HG03108 (cell line): ENCODE results near the gene RNFT2.

Experiments used
- ATAC-seq: cut with Tn5 transposase; IDR thresholded peaks from one replicate; pipeline ENCODE4 v1.9.1; 2021; ENCODE audit warnings: moderate library complexity; ENCODE audit not compliant: unreplicated experiment

The RNFT2 gene

DNA sequence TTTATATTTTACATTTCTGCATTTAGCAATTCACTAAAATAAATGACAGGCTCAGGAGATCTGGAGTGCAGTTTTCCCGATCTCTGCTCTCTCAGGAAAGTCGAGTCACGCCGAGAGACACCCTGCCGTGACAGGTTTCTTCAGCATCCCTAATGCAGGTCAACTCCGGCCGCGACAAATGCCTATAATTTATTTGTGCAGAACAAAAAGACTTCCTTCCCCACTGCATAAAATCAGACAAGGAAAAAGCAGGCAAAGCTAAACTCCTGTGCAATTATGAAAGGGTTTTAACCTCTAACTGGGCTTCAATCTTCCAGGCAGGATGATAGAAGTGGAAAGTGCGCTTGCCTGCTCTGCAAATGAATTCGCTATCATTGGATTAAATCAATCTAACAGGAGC, 28.3 kb upstream of the RNFT2 start:
- ATAC-seq, result no peak

DNA sequence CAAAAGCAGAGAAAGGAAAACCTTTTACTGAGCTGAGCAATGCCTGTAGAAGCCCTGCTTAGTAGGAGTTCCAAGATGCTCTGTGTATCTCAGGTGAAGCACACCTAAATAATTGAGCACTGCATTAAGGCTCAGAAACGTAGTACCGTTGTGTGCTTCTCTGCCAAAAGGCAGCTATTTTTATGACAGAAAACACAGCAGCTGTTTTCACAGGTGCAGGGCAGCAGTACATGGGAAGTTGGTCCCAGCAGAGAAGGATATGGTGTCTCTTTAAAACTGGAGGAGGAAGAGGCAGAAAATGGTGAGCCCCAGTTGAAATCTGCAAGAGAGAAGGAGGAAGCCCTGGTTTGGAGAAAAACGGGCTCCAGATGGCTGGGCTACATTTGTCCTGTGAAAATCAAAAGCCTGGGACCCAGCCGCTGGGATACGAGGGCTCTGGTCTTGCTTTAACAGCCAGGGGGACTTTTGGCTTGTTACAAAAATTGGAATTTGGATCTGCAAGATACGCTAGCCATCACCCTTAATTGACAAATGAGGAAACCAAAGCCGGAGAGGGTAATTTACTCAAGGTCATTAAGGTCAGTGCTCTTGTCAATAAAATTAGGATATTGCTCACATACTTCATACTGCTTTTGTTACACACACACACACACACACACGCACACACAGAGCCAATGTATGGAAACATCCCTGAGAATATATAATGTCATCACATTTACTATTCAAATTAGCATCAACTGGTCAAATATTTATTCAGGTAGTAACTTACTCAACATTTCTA, 27.6 kb upstream of the RNFT2 start:
- no peak for ATAC-seq

DNA sequence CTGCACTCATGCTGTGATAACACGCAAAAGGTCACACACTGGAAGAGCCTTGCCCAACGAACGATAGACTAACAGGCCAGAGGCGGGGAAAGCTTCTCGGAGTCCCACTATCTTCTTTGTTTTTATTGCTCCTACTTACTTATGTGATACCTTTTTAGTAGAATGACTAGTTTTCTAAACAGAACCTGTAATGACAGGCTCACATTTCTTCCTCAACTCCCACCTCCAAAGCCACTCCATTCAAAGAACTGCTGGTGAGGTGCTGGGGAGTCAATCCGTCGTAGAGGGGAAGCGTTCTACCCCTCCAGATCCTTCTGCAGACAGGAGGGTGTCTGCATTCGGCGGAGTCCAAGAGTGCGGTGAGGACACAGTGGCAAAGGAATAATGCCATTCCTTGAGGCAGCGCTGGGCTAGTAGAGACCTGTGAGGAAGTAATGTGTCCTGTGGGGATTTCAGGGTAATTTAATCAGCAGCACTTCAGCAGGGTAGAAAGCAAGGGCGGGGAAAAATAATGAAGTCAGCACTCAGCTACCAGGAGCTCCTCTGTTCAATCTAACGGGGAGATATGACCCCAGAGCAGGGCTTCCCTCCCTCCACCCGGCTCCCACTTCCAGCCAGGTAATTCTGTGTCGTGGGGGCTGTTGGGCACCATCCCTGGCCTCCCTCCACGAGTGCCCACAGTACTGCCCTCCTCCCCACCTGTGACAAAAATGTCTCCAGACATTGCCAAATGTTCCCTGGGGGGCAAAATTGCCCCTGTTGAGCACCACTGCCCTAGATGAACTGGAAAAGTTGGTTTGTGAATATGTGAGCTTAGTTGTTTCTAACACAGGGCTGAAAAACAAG, 25.4 kb upstream of the RNFT2 start:
- ATAC-seq, result no peak

DNA sequence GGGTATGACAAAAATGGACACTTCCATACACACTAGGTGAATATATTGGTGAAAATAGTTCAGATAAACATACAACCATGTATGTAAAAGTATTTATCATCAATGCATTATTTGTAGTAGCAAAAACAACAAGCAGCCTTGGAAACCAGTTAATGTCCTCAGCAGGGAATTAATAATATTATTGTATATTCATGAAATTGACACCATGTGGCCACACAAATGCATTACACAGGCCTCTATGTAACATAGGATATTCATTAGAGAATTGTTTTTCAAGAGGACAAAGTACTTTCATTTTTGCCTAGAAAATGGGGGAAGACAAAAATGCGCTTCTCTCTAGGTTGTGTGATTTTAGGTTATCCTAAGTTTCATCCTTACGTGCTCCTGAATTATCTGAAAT, 24.6 kb upstream of the RNFT2 start:
- no peak for ATAC-seq

DNA sequence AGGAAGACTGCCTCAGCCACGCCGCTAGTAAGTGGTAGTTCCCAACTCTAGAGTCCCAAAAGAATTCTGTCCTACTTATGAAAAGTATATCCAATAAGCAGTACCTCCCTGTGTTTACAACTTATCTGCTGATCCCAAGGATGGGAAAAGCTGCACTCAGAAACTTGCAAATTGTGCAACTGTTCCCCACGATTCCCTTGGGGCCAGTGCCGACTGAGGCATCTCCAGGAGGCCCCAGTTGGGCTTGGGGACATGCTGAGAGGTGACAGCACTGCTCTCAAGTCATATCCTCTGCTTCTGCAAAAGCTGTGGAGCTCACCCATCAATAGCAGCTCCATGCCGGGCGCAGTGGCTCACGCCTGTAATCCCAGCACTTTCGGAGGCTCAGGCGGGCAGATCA, 23.9 kb upstream of the RNFT2 start:
- no peak for ATAC-seq

DNA sequence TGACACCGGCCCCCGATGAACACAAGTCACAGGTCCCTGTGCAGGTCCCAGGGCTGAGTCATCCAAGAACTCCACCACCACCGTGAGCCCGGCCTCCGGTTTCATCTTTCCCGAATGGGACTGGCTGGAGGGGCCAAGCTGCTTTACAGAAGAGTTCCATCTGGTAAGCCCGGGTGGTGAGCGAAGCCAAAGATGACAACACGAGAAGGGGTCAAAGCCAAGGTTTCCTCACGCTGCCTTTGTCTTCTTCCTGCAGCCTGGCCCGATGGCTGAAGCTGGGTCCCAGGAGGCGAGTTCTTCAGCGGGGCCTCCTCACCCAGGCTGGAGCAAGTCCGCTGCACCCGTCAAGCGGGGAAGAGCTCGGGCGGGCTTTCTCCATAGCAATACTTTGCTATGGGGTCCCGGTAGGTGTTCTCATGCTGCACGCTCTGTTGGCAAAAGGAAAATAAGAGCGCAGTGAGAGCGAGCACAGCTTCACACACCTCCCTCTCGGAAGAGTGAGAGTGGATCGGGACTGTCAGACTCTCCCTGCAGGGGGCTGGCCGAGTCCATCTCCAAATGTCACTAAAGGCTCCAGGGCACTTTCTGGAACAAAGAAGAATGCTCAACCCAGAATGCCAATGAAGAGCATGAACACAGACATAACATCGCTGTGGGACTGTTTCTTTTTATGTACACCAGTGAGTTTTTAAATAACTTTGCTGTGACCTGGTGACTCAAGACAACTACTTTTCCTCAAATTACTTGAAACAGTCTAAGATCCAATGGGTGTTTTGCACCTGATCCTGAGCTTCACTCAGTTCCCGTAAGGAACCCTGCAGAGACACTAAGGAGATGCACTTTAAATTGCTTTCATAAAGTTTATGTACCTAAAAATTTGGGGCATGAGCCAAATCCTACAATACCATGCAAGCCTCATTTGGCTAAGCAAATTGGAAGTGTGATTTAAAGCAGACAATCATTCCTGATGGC, 20.4 kb upstream of the RNFT2 start:
- no peak for ATAC-seq

DNA sequence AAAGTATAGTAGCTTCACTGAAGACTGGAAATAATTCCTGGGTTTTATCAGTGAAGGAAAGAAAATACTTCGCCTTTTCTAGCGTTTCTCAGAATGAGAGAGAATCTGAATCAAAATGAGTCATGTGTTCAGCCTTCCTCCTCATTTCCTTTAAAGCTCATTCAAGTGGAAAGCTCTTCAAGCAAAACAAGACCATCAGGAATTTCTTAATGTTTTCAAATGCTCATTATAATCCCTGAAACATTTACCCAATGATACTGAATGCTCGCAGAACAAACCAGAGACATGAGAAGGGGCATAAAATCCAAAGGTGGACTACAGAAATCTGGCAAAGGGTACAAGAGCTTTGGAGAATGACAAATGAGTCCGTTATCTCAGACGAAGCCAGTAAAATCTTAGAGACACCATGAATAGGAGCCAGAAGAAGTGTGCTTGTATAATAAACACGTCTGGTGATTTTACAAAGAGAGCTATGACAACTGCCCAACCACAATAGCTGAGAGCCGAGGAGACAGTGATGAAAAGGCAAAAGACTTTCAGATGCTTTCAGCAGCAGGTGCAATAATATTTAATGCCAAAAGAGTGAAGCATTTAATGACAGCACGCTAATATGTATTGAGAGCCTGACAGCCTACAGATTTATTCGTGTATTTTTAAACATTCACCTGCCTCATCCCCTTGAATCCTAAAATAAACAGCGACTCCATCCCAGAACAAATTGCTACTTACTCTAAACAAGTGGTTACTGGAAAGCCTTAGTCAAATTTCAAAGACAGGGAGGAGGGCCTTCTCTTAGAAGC, 19.3 kb upstream of the RNFT2 start:
- ATAC-seq, result no peak

DNA sequence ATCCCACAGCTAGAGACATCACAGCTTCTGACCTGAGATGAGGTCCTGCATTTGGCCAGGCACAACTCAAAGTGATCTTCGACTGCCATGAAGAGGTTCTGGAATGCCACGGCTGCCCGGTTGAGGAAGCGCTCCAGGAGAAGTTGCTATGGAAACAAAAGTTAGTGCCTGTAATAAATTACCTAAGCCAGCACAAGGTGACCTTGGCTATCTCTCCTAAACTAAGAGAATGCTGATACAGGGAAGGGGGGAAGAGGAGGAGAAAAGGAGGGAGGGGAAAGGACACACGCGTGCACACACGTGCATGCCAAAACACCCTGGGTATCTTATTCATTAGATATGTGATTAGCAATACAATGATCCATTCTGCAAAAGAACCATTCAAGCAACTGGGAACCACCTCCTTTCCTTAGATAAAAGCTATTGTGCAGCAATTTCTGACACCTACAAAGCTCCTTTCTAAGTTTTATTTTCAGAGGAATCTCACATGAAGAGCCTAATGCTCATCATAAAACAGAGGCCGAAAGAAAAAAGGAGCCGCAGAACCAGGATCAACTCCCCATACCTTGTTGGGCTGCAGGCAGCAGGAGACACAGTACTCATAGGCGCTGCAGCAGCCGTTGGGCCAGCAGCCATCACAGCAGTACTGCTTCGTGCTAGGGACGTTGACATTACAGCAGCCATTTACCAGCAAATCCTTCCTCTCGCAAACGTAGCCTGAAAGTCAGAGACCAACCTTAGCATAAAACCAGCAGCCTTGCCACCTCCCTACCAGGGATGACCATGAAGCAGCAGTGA, 18.2 kb upstream of the RNFT2 start:
- ATAC-seq, result no peak

DNA sequence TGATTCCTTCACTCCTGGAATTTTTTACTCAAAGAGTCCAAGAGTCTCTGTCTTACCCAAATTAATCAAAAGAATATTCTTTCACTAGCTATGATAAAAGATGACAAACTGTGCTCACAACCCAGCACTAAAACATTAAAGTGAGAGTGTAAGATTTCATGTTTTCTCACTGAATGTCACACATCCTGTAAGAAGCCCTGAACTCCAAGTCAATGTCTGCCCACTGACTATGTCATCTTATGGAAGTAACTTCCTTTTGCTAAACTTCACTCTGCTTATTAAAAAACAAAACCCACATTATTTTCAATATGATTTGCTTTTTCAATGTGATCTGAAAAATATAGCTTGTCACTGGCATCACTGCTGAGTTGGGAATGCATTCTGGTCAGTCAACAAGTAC, 15.9 kb upstream of the RNFT2 start:
- ATAC-seq, result no peak

DNA sequence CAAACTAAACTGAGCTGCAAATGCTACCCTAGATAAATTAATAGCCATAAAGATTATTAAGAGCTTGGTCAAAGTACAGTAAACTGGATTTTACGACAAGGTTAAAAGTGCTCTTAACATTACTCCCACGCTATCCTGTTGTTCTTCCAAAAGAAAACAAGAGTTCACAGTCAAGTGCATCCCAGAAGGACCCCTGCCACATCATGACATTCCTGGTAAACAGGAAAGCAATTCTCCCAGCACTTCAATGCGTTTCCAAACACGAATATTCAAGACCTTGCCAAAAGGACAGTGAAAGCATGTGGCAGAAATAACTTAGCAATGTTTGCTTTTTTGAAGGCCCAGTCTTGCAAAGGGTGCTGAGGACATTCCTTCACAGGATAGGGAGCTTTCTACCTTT, 11.4 kb upstream of the RNFT2 start:
- no peak for ATAC-seq

DNA sequence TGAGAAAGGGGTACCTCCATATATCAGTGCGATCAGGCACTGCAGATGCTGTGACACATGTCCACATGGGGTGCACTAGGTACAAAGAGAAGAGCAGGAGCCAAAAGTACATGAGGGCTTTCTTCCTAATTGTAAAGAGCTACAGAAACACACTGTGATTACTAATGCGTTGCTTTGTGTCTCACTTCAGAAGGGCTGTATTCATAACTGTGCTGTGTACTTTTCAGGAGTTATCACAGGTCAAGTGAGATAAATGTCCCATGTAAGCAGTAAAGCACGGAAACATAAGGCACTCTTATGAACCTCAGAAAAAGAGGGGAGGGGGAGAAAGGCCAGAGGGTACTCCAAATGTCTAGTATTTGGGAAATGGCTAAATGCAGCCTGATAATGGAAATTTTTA, 10.9 kb upstream of the RNFT2 start:
- no peak for ATAC-seq

DNA sequence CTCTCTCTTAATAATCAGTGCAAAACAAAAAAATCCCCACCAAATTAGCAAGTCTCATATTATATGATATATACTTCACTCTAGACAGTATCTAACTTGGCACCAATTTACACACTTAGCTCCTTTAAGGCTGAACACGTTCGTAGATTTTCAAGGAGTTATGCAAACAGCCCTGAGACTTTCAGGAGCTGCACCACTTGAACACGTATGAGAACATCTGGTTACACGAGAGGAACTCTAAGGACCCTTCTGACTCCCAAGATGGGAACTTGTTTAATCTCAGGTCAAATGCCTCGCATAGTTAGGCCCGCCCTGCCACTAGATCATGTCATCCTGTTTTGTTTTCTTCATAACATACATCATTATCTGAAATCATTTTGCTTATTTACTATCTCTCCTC, 10.2 kb upstream of the RNFT2 start:
- no peak for ATAC-seq

DNA sequence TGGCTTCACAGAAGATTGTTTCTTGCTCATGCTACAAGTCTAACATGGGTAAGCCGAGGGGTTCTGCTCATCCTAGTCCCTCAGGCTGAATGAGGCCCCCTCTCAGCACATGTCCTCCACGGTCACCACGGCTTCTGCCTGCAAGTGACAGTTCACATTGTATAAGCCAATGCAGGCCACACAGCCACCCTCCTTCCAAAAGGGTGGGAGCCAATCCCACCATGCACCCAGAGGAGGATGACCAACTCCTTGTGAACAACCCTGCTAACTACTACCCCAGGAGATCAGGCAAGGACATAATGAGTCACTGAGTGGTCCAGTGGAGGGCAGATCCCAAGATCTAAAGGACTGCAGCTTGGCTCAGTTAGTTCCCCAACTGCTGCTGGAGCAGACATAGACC, 6.3 kb upstream of the RNFT2 start:
- no peak for ATAC-seq

DNA sequence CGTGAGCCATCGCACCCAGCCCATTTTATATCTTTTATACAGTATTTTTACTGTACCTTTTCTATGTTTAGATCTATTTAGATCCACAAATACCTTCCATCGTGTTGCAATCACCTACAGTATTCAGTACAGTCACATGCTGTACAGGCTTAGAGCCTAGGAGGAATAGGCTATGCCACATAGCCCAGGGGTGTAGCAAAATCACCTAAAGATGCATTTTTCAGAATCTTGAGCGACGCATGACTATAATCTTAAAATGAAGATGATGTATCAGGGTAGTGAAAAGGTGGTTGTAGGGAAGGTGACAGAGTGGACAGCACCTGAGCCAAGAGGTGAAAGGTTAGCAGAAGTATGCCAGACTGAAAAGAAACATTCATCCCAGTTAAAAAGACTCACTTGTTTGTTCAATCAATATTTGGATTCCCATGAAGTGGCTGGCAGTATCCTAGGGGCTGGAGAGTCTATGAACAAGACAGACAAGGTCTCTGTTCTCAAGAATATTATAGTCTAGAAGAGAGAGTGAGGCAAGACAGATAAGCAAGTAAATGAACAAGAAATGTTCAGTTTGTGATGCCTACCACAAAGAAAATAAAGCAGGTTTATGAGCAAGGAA, 3.9 kb upstream of the RNFT2 start:
- no peak for ATAC-seq

DNA sequence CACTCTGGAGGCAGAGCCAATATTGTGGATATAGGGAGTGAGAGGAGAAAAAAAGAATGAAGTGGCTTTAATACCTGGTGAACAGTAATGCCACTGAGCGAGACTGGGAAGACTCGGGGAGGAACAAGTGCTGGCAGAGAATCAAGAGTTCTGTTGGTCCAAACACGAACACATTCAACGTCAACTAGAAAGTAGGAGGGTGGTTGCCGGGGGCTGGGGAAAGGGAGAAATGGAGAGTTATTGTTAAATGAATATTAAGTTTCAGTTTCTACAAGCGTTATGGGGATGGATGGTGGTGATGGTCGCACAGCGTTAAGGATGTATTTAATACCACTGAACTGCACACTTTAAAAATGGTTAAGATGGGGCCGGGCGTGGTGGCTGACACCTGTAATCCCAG, 3.0 kb upstream of the RNFT2 start:
- no peak for ATAC-seq

DNA sequence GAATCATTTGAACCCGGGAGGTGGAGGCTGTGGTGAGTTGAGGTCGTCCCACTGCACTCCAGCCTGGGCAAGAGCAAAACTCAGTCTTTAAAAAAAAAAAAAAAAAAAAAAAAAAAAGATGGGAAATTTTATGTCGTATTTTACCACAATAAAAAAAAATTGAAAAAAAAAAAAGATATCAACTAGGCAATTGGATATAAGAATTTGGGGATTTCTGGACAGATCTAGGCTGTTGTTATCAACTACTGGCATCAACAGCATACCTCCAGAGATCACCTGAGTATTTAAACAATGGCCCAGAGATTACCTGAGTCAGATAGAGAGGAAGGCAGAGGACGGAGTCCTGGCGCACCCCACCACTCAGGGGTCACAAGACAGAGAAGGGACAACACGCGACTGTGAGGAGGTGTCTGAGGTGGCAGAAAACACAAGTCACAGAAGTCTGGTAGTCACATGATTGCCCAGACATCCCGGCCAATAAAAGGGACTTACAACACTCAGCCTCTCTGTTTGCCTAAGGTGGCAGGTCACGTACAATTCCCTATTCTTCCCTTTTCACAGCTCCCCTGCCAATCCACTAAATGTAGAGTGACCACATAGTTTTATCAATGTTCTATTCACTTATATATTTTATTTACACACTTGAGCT, 2.0 kb upstream of the RNFT2 start:
- no peak for ATAC-seq

DNA sequence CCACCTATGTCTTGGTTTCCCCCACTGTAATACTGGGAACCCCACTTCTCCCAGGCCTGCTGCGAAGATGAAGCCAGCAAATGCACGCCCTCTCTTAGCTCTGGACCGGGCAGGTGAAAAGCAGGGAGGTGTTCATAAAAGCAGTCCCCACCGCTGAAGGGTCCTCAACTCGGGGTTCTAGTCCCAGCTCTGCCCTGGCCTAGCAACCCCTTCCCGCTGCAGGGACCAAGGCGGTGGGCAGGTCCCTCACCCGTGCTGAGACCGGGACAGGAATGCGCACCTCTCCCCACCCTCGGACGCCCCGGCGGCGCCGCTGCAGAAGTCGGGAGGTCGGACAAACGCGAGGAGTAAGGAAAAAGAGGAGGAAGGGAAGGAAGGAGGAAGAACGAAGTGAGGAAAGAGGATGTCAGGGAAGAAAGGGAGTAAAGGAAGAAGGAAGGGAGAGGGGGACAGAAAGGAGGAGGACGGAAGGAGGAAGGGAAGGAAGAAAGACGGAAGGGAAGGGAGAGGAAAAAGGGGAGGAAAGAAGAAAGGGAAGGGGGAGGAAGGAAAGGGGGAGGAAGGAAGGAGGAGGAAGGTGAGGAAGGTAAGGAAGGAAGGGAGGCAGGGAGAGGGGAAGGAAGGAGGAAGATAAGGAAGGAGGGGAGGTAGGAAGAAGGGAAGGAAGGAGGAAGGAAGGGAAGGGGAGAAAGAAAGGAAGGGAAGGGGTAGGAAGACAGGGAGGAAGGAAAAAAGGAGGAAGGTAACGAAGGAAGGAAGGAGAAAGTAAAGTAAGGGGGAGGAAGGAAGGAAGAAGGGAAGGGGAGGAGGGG, 947 bp upstream of the RNFT2 start:
- no peak for ATAC-seq

DNA sequence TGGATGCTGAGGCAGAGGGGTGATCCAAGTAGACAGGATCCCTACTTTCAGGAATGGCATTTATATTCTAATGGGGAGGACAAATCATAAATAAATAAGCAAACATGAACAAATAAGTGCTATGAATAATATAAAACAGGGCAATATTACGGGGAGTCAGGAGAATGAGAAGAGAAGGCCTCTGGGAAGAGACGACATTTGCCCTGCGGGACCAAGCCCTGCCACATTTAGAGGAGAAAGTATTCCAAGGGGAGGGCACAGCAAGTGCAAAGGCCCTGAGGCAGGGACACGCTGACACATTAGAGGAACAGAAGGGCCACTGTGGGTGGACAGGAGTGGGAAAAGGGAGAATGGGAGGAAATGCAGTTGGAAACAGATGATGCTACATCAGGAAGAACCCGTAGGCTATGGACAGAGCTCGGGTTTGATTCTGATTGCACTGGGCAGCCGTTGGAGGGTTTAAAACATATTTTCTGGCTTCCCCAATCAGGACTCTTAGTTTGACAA, 1.3 kb downstream of the RNFT2 start:
- ATAC-seq, result no peak
